ENCODE results near the gene NARF.

NARF gene

DNA sequence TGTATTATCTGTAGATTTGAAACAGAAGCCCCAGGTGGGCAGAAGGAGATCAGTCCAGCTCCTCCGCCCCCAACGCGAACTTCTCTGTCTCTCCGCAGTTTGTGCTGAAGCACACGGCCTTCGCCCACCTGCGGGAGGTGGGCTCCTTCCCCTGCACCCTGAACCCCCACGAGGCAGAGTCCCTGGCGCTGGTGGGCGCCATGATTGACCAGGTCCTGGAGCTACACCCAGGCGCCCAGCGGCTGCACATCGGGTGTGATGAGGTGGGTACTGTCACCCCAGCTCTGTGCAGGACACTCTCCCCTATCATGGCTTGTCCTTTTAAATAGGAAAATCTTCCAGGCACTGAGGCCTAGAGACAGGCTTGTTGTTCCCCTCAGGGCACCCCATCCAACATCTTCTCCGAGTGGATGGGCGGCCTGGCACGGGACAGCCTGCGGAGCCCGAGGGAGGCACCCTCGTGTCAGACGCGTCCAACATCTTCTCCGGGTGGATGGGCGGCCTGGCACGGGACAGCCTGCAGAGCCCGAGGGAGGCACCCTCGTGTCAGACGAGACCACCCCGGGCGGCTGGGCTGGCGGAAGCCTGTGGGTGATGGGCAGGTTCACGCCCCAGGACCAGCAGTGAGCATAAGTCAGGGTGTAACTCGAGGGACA is 24.9 kb upstream of the NARF start:
- no peak for DNase-seq (ENCODE audit: low read depth in 2 of 2)

DNA sequence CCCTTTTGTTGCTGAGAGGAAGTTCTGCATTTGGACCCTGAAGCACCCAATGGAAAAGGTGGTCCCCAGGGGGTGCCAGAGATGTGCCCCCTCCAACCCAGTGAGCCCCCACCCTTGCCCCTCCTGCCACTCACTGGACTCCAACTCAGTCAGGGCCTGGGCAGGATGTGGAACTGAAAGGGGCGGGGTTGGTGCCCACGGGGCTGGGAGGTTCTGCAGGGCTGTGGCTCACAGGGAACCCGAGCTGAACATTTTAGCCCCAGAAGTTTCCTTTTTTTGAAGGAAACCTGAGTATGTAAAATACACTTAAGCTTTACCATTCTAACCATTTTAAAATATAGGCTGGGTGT is 24.4 kb upstream of the NARF start:
- peak in 1 of 2 donors; percentile 21 for DNase-seq (ENCODE audit: low read depth in 2 of 2)

DNA sequence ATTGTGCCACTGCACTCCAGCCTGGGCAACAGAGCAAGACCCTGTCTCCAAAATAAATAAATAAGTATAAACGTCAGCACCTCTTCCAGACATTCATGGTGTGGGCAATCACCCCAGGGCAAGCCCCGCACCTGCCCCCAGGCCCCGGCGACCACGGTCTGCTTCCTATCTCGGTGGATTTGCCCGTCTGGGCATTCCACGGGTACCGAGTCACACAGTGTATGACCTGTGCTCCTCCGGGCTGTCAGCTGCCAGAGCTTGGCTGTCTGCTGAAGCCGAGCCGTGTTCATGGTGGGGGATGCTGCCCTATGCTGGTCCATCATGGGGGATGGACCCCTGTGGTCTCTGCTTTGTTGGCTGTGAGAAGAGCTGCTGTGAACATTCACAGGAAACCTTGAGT is 23.4 kb upstream of the NARF start:
- no peak for DNase-seq (ENCODE audit: low read depth in 2 of 2)

DNA sequence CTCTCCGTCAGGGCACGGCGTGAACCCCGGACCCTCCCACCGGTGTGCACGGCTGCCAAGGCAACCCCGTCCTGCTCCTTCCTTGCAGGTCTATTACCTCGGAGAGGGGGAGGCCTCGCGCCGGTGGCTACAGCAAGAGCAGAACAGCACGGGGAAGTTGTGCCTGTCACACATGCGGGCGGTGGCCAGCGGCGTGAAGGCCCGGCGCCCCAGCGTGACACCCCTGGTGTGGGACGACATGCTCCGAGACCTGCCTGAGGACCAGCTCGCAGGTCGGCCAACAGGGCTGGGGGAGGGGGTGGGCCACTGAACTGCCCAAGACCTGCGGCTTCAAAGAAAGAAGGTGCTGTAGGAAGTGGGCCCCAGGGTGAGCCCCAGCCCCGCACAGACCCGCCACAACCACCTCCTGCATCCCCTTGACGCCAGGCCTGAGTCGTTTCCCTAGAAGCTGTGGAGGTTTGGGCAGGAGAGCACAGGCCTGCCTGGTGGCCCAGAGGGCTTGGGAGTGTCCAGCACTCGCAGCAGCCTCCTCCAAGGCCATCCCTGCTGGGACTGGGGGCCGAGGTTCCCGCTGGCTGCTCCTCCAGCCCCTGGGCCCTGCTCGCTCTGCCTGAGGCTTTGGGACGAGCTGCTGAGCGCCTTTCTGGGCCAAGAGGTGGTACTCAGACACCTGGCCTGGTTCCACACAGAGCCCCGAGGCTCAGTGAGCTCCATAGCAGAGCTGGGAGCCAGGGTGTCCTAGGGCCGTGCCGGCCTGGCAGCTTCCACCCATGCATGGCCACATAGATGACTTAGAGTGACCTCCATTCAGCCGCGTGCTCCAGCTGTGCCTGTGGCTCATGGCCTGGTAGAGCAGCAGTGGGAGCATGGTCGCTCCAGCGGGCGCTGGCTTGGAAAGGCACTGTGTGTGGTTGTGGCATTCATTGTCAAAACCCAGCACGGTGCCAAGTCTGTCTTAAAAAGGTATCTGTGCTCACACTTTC is 22.6 kb upstream of the NARF start:
- DNase-seq (ENCODE audit: low read depth in 2 of 2), result no peak

DNA sequence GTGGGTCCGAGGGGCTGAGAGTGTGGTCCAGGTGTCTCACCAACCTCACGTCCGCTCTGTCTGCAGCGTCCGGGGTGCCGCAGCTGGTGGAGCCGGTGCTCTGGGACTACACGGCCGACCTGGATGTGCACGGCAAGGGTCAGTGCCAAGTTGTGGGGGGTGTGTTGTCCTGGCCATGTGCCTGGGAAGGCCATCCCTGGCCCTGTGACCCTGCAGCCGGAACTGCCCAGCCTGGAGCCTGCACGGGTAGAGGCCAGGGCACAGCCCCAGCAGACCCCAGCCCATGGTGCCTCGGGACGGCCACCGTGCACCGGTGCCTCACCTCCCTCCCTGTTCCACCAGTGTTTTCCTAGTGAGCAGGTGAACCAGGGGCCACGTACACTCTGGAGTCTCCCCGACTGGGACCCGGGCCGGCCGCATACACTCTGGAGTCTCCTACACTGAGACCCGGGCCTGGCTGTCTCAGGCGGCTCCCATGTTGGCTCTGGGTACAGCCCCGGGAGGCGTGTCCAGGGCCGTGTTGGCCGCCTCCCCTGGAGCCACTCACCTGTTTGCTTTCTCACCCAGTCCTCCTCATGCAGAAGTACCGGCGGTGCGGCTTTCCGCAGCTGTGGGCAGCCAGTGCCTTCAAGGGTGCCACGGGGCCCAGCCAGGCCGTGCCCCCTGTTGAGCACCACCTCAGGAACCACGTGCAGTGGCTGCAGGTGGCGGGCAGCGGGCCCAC is 21.8 kb upstream of the NARF start:
- DNase-seq (ENCODE audit: low read depth in 2 of 2), result no peak

DNA sequence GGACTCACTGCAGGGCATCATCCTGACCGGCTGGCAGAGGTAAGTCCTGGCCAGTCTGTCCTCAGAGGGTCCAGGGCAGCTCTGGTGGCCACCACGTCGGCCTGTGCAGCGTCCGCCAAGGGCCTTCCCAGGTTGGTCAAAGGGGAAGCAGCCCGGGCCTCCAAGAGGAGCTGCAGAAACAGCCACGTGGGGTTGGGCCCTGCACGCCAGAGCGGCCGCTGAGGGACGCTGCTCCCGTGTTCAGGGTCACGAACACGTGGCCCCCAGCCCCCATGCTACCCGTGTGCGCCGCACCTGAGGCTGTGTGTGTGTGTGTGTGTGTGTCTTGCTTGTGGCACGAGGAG is 21.2 kb upstream of the NARF start:
- DNase-seq (ENCODE audit: low read depth in 2 of 2), result no peak

DNA sequence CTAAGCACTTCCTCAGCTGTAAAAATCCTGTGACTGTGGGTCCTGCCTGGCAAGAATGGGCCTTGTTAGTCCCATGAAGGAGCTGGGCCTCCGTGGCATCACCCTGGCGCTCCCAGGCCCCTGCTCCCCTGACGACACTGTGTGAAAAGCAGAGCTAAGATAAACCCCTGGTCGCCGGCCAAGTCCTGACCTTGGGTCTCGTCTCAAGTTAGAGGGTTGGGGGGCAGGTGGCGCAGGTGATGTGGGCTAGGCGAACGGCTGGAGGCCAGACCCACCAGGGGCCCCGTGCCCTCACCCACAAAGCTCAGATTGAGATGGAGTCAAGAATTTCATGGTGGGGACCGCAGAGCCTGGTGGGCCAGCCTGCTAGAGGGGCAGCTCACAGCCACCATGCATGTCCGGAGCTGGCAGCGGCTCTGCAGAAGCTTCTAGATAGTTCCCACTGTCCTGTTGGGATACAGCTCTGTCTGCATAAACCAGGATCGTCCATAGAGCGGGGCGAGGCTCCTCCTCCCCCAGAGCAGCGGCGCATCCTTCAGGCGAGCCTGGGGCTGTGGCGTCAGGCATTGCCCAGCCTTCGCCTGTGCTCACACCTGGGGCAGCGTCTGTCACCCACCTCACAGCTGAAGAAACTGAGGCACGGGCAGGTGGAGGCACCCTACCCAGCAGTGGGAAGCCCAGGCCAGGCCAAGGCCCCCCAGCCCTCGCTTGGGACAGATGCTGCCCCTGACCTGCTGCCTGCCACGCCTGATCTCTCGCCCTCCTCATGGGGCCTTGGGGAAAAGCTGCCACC is 19.9 kb upstream of the NARF start:
- DNase-seq (ENCODE audit: low read depth in 2 of 2), result no peak

DNA sequence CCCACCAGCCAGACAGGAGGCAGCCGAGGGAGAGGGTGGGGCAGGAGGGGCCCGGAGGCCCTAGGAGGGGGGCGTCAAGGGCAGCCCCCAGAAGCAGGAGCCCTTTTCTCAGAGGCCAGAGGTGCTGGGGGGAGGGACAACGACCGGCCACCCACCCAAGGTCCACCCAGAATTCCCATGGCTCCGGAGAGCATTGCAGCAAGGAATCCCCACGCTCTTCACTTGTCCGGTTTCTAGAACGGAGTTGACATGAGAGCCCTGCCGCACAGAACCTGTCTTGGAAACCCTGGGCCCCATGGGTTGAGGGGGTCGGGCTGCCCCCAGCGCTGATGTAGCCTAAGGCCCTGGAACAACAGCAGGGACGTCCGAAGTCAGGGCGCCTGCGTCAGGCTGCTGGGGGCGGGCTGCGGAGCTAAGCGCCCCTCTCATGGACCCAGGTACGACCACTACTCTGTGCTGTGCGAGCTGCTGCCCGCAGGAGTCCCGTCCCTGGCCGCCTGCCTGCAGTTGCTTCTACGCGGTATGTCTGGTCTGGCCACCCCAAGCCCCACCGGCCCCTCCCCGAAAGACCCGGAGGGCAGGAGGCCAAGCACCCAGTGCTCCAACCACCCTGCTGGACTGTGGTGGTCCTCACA is 19.2 kb upstream of the NARF start:
- no peak for DNase-seq (ENCODE audit: low read depth in 2 of 2)

DNA sequence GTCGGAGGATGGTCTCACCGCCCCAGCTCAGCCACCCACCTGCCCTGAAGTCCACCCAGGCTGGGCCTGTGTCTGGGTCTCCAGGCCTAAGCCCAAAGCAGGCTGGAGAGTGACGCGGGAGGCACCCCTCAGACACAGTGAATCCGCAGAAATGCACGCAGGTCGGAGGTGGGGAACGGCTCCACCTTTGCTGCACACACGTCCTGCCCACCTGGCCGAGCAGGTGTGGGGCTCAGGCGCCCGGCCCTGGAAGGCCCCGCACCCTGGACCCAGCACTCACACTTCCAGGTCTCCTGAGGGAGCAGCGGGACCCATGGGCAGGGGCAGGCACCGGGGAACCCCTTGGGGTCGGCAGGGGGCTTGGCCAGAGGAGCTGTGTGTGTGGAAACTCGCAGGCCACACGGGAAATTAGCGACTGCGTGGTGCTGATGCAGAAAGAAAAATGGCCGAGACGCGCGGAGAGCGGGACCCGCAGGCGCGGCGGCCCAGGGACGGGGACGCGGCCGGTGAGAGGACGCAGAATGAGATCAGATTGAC is 18.6 kb upstream of the NARF start:
- no peak for DNase-seq (ENCODE audit: low read depth in 2 of 2)

DNA sequence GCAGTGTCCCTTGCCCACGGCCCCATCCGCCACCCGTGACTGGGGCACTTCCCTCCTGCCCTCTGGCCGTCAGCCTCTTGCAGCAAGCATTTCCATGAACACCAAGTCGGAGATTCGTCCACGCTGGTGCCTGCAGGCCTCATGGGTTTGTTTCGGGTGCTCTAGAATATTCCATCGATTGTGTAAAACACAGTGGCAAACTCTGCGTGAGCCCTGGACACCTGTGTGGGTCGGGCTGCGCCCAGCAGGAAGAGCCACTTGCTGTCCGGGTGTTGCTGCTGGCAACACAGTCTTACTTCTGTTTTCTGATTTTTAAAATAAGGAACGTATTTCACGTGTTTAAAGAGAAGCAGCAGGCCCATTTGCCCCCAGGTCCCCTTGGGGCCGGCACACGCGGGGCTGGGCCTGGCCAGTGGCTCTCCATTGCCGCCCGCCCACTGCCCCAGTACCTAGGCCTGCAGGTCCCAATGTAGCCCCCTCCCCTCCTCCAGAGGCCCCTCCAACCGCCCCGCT is 18.0 kb upstream of the NARF start:
- DNase-seq (ENCODE audit: low read depth in 2 of 2), result no peak

DNA sequence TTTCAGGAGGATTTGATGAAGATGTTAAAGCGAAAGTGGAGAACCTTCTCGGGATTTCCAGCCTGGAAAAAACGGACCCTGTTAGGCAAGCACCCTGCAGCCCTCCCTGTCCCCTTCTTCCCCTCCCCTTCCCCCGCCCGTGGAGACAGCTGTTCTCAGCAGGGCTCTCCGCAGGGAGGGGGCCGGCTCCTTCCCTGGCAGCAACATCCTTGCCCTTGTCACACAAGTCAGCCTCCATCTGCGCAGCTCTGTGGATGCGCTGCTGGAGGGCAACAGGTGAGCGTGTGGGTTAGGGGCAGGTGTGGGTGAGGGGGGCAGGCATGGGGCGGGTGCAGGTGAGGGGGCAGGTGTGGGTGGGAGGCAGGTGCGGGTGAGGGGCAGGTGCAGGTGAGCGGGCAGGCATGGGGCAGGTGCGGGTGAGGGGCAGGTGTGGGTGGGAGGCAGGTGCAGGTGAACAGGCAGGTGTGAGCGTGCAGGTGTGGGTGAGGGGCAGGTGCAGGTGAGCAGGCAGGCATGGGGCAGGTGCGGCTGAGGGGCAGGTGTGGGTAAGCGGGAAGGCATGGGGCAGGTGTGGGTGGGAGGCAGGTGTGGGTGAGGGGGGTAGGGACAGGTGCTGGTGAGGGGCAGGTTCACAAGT is 17.4 kb upstream of the NARF start:
- DNase-seq (ENCODE audit: low read depth in 2 of 2), result no peak

DNA sequence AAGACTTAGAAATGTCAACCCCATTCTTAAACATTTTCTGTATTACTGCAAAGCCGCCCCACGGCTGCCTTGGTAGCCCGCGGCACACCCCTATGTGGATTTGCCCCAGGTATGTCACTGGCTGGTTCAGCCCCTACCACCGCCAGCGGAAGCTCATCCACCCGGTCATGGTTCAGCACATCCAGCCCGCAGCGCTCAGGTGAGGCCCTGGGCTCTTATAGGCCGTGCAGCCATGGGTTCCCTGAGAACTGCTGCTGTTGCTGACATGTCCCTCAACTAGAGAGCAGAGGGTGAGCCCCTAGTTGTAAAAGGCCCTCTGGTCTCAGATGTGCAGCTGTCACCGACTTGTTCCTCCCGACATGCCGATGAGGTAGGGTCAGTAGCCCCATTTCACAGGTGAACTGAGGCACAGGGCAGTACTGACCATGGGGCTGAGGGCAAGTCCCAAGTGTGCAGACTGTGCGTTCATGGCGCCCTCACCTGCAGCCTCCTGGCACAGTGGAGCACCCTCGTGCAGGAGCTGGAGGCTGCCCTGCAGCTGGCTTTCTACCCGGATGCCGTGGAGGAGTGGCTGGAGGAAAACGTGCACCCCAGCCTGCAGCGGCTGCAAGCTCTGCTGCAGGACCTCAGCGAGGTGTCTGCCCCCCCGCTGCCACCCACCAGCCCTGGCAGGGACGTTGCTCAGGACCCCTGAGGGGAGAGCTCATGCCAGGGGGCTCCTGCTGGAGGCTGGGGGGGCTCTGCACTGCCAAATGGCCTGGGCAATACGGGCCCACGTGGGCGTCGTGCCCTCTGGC is 16.7 kb upstream of the NARF start:
- DNase-seq (ENCODE audit: low read depth in 2 of 2), result no peak

DNA sequence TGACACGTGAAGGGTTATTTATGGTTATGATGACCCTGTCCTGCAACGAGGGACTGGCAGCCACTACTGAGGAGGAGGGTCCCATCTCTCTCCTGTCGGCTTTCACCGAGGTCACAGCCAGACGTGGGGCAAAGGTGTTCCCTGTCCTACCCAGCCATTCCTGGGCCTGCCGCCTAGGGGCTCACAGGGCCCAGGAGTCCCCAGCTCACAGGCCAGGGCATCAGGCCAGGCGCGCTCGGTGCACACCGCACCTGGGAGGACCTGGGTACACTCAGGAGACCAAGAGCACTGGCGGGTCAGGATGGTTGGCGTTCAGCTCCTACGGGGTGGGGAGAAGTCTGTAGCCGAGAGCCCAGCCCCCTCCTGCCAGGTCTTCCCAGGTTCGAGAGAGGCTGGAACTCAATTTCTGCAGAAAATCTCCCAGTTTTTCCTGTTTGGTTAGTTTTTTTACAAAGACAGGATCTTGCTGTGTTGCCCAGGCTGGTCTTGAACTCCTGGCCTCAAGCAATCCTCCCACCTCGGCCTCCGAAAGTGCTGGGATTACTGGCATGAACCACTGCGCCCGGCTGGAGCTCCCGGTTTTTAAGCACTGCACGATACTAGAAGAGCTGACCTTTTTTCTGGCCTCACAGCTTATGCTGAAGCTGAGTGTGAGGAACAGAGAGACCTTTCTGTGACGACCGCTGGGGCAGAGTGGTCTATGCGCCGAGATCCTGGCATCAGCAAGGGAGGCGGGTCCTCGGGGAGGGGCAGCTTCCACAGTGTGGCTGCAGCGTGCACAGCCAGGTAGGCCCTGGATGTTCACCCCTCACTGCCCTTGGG is 15.7 kb upstream of the NARF start:
- DNase-seq (ENCODE audit: low read depth in 2 of 2), result no peak

DNA sequence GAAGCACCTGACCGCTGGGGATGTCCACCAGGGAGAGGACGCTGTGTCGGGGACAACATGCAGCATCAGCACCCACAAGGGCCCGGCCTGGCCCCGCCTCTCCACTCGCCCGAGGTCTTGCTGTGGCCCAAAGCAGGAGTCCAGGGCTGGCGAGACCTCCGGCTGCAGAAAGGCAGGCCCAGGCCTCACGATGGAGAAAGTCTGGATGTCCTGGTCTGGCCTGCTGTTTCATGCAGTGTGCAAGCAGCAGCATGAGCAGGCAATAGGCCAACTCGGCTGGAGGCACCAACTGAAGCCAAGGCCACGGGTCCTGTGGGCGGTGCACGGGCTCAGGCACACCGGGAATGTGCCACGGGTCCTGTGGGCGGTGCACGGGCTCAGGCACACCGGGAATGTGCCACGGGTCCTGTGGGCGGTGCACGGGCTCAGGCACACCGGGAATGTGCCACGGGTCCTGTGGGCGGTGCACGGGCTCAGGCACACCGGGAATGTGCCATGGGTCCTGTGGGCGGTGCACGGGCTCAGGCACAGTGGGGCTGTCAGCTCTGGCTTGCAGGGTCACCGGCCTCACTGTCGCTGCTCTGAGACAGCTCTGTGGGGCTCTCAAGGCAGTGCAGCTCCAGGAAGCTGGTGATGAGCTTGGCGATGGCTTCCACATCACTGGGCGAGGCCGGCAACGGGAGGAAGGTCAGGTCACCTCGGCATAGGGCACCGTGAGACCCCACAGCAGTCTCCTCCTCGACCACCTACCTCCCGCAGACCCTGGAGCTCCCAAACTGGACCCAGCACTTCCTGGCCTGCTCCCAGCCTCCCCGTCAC is 14.9 kb upstream of the NARF start:
- no peak for DNase-seq (ENCODE audit: low read depth in 2 of 2)

DNA sequence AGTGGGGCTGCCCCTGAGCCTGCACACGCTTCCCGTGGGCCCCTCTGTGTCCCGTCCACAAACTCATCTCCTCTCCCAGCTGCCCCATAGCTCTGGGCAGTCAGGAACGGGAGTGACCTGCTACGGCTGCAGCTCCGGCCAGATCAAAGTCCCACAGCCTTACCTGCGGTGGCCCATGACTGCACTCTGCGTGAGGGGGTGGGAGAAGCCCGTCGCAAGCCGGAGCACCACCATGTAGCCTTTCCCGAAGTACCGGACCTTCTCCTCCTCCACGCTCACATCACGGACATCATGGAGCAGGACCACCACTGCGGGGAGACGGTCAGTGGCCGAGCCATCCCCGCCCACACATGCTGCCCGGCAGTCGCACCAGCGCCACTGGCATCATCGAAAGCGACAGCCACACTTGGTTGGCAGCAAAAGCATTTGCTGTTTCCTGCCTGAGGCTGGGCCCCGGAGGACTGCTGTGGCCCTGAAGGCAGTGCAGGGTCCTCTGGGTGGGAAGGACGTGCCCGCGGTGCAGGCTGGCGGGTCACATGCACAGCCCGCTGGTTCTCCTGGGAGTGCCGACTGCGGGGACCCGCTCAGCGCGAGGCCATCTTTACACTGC is 14.2 kb upstream of the NARF start:
- DNase-seq (ENCODE audit: low read depth in 2 of 2), result no peak

DNA sequence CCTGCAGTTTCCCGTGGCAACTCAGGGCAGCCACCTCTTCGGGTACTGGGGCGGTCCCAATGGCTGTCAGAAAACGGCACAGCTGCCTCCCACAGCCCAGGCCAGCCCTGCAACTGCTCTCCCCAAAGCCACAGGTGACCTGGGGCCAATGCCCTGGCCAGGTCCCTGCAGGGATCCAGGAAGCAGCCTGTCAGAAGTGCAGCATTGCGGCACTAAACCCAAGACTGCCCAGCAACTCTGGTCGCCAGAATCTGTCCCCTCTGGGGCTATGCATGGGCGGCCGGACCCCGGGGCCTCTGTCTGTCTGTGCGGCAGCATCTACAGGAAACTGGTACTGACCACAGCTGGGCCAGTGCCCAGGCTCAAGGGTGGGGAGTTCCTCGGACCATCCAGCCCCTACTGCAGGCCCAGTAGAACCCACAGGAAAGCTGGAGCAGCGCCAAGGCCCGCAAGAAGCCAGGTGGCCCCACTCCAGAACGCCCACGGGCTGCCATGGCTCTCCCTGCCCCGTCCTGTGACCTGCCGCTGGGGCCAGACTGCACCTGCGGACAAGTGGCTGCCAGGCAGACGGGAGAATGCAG is 13.5 kb upstream of the NARF start:
- DNase-seq (ENCODE audit: low read depth in 2 of 2), result no peak

DNA sequence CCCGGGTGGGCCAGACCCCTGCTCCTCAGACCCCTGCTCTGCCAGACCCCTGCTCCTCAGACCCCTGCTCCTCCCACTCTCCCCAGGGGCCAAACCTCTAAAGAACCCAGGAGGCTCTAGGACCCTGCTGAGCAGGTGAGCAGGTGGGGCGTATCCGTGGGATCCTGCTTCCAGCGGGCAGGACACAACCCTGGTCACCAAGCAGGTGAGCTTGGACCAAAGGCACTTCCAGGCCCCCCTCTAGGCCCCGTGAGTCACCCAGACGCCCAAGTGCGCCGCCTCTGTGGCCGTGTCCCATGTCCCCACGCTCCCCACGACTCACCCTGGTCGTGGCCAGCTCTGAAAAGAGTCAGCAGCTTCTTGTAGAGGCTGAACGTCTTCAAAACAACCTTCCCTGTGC is 13.0 kb upstream of the NARF start:
- DNase-seq (ENCODE audit: low read depth in 2 of 2), result no peak
